ENCODE measurements around the gene TATDN3.

The TATDN3 gene

DNA sequence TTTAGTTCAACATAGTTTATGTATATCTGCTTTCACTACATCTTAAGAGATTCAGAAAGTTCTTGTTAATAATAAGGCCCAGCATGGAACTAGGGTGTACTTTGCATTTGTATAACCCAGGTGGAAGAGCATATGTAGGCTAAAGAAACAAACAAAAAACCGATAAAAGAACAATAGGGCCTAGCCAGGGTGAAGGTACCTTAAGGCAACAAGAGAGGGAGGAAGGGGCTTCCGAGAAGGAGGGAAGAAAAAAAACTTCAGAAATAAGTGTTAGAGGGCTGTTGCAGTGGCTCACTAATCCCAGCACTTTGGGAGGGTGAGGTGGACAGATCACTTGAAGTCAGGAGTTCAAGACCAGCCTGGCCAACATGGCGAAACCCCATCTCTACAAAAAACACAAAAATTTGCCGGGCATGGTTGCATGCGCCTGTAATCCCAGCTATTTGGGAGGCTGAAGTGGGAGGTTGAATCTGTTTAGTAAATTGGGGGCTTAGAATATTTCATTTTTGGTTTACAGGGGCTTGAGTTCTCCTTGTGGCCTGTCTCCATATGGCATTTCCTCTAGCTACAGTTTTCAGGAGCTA is 60.5 kb downstream of the TATDN3 start:
- Histone ChIP-seq H3K4me3 (ENCODE audit: low read depth, low read length) (no peak overlapping the region), H3K36me3 (ENCODE audit: control insufficient read depth, insufficient read depth, low read length) (no peaks in the 10 kb centered on the region), H2AFZ (no peak overlapping the region), H3K79me2 (no peaks in the 10 kb centered on the region), H3K27ac (no peak overlapping the region), H3K4me1 (no peaks in the 10 kb centered on the region), H3K9ac (no peak overlapping the region), H3K4me2 (ENCODE audit: low read length) (no peak overlapping the region), H3K27me3 (ENCODE audit: control insufficient read depth, insufficient read depth, low read length) (no peaks in the 10 kb centered on the region), H3K9me3 (ENCODE audit: control insufficient read depth, low read length) (no peaks in the 10 kb centered on the region)
- TF ChIP-seq, protein P1, sequence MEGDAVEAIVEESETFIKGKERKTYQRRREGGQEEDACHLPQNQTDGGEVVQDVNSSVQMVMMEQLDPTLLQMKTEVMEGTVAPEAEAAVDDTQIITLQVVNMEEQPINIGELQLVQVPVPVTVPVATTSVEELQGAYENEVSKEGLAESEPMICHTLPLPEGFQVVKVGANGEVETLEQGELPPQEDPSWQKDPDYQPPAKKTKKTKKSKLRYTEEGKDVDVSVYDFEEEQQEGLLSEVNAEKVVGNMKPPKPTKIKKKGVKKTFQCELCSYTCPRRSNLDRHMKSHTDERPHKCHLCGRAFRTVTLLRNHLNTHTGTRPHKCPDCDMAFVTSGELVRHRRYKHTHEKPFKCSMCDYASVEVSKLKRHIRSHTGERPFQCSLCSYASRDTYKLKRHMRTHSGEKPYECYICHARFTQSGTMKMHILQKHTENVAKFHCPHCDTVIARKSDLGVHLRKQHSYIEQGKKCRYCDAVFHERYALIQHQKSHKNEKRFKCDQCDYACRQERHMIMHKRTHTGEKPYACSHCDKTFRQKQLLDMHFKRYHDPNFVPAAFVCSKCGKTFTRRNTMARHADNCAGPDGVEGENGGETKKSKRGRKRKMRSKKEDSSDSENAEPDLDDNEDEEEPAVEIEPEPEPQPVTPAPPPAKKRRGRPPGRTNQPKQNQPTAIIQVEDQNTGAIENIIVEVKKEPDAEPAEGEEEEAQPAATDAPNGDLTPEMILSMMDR (IDR thresholded peaks at IDR 0.05): no peak

DNA sequence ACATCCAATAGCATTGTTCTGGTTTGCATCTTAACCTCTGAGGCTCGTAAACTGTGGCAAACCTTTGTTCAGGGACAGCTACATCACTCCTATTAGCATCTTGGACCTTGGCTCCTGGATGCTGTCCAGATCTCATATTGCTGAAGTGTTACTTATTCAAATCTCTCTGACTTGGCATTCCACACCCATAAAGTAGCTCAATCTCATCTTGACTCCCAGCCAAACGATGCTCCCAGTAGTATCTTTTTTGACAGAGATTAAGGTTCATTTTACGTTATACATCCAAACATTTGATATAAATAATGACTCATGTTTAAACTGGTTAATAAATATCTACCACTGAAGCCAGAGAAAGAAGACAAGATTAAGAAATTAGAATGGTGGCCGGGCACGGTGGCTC is 62.0 kb downstream of the TATDN3 start:
- Histone ChIP-seq H3K4me1 (no peaks in the 10 kb centered on the region), H3K9ac (no peak overlapping the region), H3K27ac (no peak overlapping the region), H3K4me2 (ENCODE audit: low read length) (no peak overlapping the region), H3K4me3 (ENCODE audit: low read depth, low read length) (no peak overlapping the region), H2AFZ (no peak overlapping the region), H3K36me3 (ENCODE audit: control insufficient read depth, insufficient read depth, low read length) (no peaks in the 10 kb centered on the region), H3K27me3 (ENCODE audit: control insufficient read depth, insufficient read depth, low read length) (no peaks in the 10 kb centered on the region), H3K79me2 (no peaks in the 10 kb centered on the region), H3K9me3 (ENCODE audit: control insufficient read depth, low read length) (no peaks in the 10 kb centered on the region)
- TF ChIP-seq, protein P1 (IDR thresholded peaks at IDR 0.05): no peak

DNA sequence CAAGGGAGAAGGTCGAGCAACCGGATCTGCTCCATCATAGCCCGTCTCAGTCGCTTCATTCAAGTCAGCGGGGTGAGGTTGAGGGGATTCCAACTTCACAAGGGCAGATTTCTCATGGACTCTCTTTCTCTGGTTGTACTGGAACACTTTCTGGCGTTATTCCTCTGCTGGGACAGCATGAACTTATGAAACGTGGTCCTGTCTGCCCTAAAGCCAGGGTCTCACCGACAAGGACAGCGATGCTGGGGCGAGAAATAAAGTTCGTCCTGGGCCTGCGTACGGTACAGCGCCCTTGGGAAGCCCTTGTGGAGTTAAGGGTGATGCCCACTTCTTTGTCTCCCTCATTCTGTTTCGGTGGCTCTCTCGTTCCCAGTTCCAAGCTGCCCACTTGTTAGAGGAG is 65.1 kb downstream of the TATDN3 start:
- H3K4me3 ChIP-seq (ENCODE audit: low read depth, low read length): no peak overlapping the region
- H3K36me3 ChIP-seq (ENCODE audit: control insufficient read depth, insufficient read depth, low read length): no peaks in the 10 kb centered on the region
- no peaks in the 10 kb centered on the region for H3K4me1 ChIP-seq
- no peak overlapping the region for H3K27ac ChIP-seq
- H3K9ac ChIP-seq: no peak overlapping the region
- H3K9me3 ChIP-seq (ENCODE audit: control insufficient read depth, low read length): no peaks in the 10 kb centered on the region
- no peak overlapping the region for H2AFZ ChIP-seq
- peak overlapping the region; percentile 93 for H3K4me2 ChIP-seq (ENCODE audit: low read length)
- no peaks in the 10 kb centered on the region for H3K27me3 ChIP-seq (ENCODE audit: control insufficient read depth, insufficient read depth, low read length)
- TF ChIP-seq, protein P1 (IDR thresholded peaks at IDR 0.05): no peak
- H3K79me2 ChIP-seq: no peaks in the 10 kb centered on the region

DNA sequence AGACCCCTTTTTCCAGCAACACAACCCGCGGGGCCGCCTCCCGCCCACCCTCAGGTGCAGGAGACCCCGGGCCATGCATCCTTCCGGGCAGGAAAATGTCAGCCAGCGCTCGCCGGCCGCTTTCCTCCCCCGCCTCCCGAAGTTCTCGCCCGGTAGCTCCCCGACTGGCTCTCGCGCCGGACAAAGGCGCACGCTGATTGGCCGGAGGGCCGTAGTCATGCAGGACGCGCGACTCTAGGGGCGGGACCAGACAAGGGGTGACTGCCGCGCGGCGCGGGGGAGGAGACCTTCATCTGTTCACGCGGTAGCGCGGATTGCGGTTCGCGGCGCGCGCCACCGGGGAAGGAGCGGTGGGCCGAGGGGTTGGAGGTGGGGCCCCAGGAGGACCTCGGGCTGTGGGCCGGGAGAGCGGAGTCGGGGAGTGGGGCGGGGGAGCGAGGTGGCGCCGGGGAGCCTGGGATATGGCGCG is 66.3 kb downstream of the TATDN3 start, which contains the start of gene FLVCR1:
Gene FLVCR1 (plus strand): TSS at position 284 of the 469 bp plus-strand sequence. CDS start 178 bp downstream, at position 462.
- Histone ChIP-seq H3K27me3 (ENCODE audit: control insufficient read depth, insufficient read depth, low read length) (no peaks in the 10 kb centered on the region), H3K36me3 (ENCODE audit: control insufficient read depth, insufficient read depth, low read length) (no peaks in the 10 kb centered on the region), H3K79me2 (no peaks in the 10 kb centered on the region), H3K4me1 (no peaks in the 10 kb centered on the region), H3K9ac (peak within 1 kb of the TSS; percentile 57), H3K9me3 (ENCODE audit: control insufficient read depth, low read length) (no peaks in the 10 kb centered on the region), H3K4me3 (ENCODE audit: low read depth, low read length) (peak within 1 kb of the TSS; percentile 92), H2AFZ (peak within 1 kb of the TSS; percentile 85), H3K27ac (peak within 1 kb of the TSS; percentile 71), H3K4me2 (ENCODE audit: low read length) (peak within 1 kb of the TSS; percentile 93)
- TF ChIP-seq, protein P1 (IDR thresholded peaks at IDR 0.05): no peak

All from parathyroid adenoma (tissue), 2 donors.